HG03045 (cell line): Measurements from ENCODE around the gene OLFM4.

Experiments
- ATAC-seq: cut with Tn5 transposase; IDR thresholded peaks from one replicate; pipeline ENCODE4 v1.9.1; 2021; ENCODE audit warnings: mild to moderate bottlenecking, moderate library complexity; ENCODE audit not compliant: unreplicated experiment

Gene OLFM4

DNA sequence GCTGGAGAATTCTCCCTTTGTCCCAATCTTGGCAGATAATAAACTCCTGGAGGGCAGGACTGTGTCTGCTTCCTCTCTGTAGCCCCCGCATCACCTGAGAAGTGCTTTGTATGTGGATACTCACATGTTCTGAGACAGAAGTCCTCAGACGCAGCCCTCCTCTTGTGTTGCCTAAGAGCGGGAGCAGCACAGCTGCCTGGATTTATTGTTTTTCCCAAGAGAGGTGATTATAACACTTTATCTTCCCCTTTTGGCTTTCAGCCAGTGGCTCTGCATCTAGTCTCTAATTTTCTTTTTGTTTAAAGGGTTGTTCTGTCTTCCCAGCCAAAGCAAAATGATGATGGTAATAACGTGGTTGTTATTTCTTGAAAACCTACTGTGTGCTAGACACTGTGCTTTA, 36.1 kb downstream of the OLFM4 start:
- no peak for ATAC-seq

DNA sequence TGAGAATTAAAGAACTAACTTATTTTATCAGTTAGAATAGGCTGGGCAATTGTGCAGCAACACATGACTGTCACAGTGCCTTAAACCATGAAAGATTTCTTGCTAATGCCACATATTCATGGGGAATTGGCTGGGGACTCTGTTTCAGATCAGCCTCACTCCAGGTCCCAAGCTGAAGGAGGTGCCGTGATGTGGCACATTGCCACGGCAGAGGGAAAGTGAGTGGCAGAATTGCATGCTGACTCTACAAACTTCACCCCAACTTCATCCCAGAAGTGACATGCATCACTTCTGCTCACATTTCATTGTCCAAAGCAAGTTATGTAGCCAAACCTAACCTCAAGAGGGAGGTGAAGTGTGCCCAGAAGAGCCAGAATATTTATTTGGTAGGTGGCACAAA, 37.8 kb downstream of the OLFM4 start:
- ATAC-seq, result no peak

DNA sequence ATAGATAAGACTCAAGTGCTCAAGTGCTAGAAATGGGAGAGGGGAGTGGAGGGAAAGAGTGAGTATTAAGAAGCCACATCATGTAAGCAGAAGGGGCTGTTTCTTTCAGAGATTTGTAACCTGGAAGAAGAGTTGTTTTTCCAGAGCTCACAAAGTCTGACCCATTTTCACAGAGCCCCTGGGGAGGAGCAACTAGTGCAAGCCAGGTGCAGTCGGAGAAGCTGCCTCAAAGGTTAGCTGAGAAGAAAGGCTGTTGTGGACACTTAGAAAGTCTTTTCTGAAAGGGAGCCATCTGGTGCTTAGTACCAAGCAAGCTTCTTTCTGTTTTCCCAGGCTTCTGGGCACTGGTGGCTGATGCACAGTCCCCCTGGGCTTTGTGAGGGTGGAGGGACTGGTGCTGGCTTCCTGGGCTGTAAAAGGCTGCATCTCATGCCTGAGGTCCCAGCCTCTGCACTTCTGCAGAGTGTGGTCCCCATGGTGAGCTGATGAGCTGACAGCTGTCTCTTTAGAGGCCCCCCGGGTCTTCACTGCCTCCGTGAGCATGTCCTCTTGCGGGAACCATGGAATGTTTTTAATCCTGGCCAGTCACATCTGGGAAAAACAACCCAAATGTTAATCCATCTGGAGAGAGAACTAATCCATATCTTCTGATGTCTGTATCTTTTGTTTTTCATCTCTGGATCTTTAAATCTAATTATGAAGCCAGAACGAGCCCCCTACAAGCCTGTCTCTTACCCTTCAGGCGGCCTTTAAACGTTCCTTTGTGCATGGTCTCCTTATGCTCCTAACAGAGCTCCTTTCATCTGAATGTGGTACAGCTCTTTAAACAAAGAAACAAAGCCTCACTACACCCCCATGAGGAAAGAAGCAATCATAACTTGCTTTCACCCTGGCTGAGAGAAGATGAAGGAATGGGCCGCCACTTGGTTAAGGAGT, 40.2 kb downstream of the OLFM4 start:
- ATAC-seq, result no peak

DNA sequence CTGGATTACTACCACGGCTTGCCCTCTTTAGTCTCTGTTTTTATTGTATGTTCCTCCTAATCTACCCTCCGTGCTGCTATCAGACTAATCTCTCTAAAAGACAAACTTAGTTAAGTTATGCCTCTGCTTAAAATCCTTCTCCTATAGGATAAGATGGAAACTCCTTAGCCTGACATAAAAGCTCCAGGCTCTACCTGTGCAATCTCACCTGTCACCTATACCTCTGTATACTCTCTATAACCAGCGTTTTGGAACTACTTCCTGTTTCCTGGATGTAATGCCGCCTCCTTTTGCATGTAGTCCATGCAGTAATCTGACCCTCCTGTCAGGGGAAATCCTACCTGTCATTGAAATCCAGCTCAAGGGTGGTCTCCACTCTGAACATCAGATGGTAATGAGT, 41.2 kb downstream of the OLFM4 start:
- ATAC-seq, result no peak

DNA sequence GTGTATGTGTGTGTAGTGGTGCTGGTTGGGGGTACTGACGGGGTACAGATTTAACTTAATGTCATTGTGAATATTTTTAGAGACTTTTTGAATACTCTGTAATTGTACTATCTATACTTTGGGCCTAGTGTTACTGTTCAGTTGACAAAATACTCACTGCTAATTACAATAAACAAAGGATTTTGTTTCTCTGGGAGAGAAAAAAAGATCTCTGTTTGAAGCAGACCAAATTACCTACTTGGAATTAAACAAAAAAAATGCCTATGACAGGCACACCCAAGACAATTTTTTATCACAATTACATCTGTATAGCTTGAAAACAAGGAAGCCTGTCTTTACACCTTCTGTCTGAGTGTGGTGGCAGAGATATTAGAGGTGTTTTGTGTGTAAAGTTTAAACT, 45.1 kb downstream of the OLFM4 start:
- ATAC-seq, result no peak

DNA sequence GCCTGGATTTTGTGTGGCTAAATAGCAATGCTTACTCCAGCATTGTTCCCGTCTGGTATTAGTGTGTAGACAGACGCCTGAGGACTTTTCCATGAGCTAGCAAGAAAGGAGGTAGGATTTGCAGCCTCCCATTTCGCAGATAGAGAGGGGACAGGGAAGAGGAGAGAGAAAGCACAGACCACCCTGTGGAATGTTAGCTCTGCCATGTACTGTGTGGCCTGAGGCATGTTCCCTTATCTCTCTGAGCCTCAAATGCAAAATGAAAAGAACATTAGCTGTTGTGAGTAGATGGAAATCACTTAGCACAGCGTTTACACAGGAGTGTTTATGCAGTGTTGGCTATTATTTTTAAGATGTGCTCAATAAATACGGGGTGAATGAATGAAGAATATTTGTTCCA, 45.5 kb downstream of the OLFM4 start:
- ATAC-seq, result no peak

DNA sequence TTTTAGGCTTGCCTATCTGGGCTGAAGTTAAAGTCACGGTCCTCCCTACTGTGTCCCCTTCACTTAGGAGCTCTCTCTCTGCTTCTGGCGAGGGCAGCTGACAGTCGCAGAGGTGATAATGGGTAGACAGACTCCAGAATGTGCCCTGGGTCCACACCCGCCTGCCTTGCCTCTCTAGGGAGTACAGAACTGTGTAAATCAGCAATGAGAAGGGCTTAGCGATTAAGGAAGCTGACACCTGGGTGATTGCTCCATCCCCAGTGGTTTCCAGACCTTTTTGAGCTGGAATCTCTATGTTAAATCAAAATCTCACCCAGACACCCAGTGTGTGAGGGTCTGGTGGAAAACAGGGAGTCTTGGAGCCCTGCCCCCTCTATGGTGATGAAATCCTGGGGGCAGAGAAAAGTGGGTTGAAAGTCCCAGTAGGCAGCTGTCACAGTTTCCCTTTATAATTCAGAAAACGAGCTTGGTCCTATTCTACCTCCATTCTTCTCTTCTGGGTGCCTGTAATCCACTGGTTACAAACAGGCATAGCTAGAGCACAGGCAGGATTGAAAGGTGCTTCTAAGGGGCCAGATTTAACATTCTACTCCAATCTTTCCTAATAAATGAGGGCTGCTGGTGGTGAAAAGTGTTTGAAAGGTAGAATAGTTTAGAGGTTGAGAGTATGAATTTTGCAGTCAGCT, 46.9 kb downstream of the OLFM4 start:
- ATAC-seq, result no peak

DNA sequence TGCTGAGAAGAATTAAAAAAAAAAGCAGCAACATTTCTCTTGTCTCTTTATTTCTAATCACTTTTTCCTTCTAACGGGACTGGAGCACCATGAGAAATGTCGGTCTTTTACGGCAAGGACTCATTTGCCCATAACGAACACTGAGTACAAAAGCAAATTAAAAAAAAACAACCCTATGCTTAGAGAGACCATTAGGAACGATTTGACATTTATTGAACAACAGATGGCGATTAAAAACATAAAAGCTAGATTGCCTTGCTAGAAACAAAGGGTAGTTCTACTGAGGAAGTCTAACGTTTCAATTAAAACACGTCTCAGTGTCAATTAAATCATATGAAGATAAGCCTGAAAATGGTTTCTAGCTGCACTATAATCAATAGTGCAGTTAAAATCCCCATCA, 51.1 kb downstream of the OLFM4 start:
- no peak for ATAC-seq

DNA sequence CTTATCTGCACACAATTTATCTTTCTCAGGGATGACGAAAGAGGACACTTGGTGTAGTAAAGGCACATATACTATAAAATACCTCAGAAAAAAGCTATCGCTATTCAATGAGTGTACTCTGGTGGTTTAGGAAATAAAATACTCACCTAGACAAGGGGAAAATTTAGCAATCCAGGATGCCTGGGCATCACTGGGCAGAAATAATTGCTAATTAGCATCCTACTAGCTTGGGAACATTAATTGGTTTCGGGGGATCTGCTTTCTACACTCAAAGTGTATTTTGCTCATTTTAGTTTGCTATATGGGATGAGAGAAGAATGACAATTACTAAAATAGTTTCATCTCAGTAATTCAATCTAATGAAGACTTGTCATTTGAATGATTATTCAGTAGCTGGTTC, 60.3 kb downstream of the OLFM4 start:
- no peak for ATAC-seq

DNA sequence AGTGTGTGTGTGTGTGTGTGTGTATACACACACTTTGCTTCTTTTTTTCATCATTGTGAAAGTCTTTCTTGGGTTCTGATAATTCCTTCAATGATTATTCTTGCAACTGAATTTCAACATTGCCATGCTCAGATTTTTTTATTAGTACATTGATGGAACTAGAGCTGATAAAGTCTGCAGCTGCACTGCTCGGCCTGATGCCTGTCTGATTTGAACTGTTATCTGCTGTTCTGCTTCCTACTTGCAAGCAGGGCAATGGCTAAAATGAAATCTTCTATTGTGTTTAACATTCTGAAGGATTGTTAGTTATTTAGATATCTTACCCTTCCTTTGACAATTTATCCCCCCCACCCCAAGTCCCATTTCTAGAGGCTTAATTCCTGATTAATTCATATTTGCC, 61.3 kb downstream of the OLFM4 start:
- no peak for ATAC-seq

DNA sequence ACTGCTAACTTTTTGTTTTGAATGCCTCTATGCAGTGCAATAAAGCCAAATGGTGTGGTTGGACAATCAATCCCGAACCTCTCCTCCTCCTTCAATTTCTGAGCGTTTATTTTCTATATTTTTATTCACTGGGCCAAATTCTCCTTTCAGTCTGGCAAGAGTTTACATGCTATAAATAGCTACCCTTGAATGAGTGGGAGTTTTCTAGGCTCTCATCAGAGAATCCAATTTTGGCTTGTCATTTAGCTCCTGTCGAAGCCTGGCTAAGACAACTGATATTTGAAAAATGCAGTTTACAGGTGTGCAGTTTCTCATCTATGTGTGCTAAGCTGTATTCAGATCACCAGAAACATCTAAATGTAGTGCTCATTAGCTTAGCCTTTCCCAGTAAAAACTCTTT, 61.8 kb downstream of the OLFM4 start:
- no peak for ATAC-seq

DNA sequence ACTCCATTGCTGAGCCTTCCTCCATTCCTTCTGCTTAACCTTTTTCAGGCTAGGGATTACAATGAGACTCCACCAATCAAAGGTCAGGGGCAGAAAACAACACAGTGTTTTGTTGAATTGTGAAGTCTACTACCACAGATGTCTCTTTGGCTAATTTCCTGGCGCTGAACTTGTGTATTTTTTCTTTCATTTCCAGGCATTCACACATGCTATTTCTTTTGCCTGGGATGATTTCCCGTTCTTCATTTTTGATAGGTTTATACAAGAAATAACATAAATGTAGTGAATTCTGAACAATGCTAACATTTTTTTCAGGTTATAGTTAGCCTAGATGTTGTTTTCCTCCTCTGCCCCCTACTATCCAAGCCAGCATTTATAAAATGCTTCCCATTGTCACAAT, 64.3 kb downstream of the OLFM4 start:
- no peak for ATAC-seq

DNA sequence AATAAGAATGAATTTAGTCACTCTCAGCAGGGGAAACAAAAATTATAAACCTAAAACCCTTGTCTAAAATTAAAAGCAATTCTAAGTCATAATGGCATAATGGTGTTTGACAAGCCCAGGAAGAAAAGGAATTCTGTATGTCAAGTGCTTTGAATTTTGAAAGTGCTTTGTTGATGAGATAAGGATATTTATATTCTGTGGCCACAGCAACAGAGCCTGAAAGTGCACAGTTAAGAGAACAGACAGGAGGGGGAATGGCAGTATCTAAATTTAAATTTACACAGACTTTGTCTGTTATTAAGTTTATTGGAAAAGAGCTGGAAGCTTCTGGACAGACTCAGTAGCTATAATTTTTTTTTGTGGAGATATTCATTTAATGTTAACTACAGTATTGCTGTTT, 69.8 kb downstream of the OLFM4 start:
- no peak for ATAC-seq

DNA sequence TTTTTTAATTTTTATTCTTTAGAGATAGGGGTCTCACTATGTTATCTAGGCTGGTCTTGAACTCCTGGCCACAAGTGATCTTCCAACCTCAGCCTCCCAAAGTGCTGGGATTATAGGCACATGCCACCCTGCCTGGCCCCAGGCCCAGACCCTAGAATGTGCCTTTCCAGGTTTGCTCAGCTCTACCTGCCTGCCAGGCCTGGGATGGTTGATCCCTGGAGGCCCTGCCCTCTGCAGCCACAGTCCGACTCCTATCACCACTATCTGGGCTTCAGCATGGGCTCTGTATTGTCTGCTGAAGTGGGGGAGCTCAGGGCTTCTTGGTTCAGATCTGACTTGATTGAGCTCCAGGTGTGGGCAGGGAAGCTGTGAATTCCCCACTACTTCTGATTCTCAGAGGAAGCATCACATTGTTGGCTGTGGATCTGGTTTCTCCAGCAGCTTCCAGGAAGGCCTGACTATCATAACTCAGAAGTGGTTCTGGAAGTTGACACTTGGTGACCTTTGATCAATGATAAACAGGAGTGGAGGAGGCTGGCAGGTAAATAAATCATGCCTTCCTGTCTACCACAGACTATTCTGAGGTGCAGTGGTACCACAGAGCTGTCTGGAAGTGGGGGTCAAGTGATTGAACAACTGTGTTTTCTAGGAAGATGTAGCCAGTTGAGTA, 71.9 kb downstream of the OLFM4 start:
- ATAC-seq, result no peak
